ENCODE data around the gene MROH2A. TPM values are rescaled to one million over a fixed set of nuclear protein-coding genes. Genes with fewer than 3 reads are reported as not detected.

MROH2A gene
- total RNA-seq, 4 donors from 2014 or later: not detected

DNA sequence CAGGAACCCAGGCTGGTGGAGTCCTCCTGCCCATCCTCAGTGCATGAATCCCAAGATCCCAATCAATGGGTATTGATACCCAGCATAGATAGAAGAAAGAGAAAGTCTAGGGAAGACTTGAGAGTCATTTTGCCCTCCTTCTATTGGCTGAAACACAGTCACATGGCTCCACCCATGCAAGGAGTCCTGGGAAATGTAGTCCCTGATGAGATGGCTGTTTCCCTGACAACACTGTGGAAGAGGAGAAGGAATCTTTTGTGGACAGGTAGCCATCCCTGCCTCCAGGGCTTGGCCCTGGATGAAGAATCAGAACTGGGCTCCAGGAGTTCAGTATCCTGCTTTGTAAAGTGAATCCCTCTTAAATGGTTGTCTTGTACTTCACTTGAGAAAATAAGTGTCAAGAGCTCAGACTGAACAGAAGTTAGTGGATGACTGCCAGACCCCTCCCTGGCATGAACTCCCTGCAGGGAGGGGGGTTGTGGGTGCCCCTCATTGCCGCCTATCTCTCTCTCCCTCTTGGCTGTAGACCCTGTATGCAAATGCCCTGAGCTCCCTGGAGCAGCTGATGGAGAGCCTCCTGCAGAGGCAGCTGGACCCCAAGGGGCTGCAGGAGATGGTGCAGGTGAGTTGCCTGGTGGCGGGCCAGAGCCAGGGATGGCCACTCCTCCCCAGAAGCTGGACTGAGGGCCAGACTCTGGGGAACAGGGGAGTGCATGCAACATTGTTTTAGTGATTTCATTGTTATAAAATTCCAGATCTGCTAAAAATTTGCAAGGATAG, 36.1 kb downstream of the MROH2A start:
- TF ChIP-seq, protein P1, sequence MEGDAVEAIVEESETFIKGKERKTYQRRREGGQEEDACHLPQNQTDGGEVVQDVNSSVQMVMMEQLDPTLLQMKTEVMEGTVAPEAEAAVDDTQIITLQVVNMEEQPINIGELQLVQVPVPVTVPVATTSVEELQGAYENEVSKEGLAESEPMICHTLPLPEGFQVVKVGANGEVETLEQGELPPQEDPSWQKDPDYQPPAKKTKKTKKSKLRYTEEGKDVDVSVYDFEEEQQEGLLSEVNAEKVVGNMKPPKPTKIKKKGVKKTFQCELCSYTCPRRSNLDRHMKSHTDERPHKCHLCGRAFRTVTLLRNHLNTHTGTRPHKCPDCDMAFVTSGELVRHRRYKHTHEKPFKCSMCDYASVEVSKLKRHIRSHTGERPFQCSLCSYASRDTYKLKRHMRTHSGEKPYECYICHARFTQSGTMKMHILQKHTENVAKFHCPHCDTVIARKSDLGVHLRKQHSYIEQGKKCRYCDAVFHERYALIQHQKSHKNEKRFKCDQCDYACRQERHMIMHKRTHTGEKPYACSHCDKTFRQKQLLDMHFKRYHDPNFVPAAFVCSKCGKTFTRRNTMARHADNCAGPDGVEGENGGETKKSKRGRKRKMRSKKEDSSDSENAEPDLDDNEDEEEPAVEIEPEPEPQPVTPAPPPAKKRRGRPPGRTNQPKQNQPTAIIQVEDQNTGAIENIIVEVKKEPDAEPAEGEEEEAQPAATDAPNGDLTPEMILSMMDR (IDR thresholded peaks at IDR 0.05; ENCODE audit: low read depth): no peak

DNA sequence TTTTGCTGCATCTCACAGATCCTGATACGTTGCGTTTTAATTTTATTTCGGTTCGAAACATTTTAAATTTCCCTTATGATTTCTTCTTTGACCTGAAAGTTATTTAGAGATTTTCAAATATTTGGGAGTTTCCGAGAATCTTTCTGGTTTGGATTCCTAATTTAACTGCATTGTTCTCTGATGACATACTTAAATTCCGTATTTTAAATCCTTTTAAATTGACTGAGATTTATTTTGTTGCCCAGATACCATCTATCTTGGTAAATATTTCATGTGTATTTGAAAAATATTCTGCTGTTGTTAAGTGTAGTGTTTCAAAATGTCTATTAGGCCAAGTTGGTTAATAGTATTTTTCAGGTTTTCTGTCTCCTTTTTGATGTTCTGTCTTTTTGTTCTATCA, 37.7 kb downstream of the MROH2A start:
- TF ChIP-seq, protein P1 (IDR thresholded peaks at IDR 0.05; ENCODE audit: low read depth): no peak

DNA sequence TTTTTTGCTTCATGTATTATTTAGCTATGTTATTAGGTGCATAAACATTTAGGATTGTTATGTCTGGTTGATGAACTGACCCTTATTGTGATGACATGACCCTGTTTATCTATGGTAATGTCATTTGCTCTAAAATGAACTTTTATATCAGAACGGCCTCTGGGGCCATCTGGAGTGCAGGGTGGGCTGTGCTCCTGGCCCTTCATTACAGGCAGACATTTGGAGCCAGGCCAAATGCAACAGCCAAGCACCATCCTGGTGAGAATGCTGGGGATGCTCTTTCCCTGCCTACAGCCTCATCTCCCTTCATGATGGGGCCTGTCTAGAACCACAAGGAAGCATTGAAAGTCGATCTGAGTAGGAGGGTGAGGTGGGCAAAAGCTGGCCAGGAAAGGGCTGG, 38.2 kb downstream of the MROH2A start:
- TF ChIP-seq, protein P1 (IDR thresholded peaks at IDR 0.05; ENCODE audit: low read depth): no peak

DNA sequence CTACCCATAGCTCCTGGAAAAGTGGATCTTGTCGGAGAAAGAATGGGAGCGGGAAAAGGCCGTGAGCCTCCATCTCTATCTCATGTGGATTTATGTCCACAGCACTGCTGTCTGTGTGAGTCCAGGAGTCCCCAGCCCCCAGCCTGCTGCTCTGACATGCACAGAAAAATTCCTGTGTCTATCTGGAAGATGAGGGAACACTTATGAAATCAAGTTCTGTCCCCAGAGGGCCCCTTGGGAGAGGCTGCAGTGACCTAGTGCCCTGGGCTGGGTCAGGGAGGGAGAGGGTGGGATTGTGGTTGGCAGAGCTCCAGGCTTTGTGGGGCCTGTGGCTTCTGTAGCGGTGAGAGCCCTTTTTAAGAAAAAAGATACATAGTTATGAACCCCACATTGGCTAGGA, 38.6 kb downstream of the MROH2A start:
- TF ChIP-seq, protein P1 (IDR thresholded peaks at IDR 0.05; ENCODE audit: low read depth): no peak

DNA sequence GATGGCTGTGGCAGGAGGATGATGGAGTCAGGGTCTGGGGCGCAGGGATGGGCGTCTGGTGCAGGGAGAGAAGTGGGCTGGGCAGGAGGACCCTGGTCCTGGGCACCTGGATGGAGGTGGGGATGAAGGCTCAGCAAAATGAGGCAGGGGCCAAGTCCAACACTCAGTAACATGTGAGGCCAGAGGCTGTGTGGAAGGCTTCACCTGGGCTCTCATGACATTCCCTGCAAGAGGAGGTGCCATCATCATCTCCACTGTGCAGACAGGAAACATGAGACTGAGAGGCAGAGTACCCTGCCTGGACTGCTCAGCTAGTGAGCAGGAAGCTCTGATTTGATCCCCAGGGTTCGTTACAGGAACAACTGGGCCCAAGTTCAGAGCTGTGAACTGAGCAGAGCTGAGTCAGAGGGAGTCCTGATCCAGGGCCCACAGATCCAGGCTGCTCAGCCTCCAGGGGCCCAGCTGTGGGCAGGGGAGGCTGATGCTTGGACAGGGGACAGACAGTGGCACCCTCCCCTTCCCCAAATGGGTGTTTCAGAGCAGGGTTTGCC, 39.3 kb downstream of the MROH2A start:
- TF ChIP-seq, protein P1 (IDR thresholded peaks at IDR 0.05; ENCODE audit: low read depth): no peak

DNA sequence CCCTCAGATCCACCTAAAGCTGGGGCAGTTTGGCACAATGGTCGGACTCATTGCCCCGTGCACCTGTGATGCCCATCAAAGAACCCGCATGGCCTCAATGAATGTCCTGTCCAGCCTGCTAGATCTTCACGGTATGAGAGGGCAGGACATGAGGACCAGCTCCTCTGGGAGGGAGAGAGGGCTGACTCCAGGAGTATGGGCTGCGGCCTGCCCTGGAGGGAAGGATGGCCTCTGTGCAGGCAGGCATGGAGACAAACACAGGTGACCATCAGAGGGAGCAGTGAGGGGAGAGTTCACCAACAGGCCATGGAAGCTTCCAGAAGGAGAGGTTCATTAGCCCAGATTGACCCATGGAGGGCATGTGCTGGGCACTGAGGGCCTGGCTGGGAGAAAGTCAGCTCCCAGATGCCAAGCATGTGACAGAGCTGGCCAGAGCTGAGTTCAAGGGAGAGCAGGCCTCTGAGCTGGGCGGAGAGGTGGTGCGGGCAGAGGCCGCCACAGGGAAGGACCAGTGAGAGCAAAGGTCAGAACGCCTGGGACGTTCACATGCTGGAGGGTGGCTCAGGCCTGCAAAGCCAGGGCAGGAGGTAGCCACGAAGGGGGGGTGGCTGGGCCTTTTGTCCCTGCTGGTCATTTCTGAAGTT, 40.0 kb downstream of the MROH2A start:
- TF ChIP-seq, protein P1 (IDR thresholded peaks at IDR 0.05; ENCODE audit: low read depth): no peak
